Esophagus muscularis mucosa (tissue), 3 donors: Measurements from ENCODE around the gene ALPK3.

Experiments
- POLR2A ChIP-seq: fragments of 450-650 bp; IDR thresholded peaks from one replicate; pipeline ENCODE4 v1.6.1; 2017; ENCODE audit warnings: antibody characterized with exemption, moderate library complexity, mild to moderate bottlenecking, low read depth
- TF ChIP-seq, protein P1 (sequence below), 3 experiments: fragments of 200-600 bp in 2 of 3; fragments of 450-650 bp in 1 of 3; sonication (generic) in 2 of 3; IDR thresholded peaks; one replicate each; pipeline ENCODE4 v1.5.1; 2017 to 2019; ENCODE audit warnings: antibody characterized with exemption in 3 of 3, mild to moderate bottlenecking in 2 of 3, moderate library complexity in 1 of 3

DNA sequence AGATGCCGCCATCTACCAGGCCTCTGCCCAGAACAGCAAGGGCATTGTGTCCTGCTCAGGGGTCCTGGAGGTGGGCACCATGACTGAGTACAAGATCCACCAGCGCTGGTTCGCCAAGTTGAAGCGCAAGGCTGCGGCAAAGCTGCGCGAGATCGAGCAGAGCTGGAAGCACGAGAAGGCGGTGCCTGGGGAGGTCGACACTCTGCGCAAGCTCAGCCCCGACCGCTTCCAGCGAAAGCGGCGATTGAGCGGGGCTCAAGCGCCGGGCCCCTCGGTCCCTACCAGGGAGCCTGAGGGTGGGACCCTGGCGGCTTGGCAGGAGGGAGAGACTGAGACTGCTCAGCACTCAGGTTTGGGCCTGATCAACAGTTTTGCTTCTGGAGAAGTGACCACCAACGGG, 22.6 kb downstream of the ALPK3 start:
- TF ChIP-seq, protein P1, sequence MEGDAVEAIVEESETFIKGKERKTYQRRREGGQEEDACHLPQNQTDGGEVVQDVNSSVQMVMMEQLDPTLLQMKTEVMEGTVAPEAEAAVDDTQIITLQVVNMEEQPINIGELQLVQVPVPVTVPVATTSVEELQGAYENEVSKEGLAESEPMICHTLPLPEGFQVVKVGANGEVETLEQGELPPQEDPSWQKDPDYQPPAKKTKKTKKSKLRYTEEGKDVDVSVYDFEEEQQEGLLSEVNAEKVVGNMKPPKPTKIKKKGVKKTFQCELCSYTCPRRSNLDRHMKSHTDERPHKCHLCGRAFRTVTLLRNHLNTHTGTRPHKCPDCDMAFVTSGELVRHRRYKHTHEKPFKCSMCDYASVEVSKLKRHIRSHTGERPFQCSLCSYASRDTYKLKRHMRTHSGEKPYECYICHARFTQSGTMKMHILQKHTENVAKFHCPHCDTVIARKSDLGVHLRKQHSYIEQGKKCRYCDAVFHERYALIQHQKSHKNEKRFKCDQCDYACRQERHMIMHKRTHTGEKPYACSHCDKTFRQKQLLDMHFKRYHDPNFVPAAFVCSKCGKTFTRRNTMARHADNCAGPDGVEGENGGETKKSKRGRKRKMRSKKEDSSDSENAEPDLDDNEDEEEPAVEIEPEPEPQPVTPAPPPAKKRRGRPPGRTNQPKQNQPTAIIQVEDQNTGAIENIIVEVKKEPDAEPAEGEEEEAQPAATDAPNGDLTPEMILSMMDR (IDR thresholded peaks at IDR 0.05), result no peak
- no peak for TF ChIP-seq POLR2A
